Middle frontal gyrus (tissue), 1 donor: ENCODE data around the gene ADAMTS1.
"Not testable (repeated sequence)": the region's sequence is repeated elsewhere in the genome, so short reads cannot be mapped to it uniquely, and the experiment has no call there.

Experiments used
- DNase-seq: peaks from one replicate; pipeline ENCODE4 v3.0.0-alpha.2; 2015; ENCODE audit warnings: low spot score; ENCODE audit errors: extremely low spot score

Gene ADAMTS1

DNA sequence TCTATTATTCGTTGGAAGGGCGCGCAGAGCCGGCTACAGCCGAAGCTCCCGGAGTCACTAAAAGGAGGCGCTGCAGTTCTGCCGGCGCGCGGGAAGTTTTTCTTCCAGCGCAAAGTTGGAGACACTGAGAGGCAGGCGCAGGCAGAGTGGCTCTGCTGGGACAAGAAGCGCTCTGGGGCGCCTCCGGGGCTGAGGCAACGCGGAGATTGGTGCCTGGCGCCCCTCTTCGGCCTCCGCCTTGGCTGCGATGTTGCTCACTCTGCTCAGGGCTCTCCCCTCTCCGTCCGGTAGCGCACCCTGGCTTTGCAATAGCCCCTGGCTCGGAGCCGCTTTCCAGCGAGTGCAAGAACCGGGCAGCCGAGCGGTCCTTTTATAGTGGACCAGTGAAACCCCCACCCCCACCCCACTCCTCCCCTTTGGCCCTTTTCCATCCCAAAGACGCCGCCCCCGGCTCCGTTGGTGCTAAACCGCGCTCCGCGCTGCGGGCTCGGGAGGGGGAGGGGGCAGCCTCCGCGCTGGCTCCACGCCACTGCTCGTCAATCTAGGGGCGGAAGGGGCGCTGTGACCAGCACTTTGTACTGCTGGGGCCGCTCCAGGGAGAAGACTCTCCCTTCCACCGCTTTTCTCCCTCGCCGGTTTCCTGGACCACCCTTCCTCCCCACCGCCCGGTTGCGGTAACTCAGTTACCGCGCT is at the start of gene ADAMTS1:
Gene ADAMTS1 (minus strand): TSS at position 344 of the 693 bp plus-strand sequence. CDS start 455 bp downstream, outside the sequence.
- peak; percentile 82 for DNase-seq

DNA sequence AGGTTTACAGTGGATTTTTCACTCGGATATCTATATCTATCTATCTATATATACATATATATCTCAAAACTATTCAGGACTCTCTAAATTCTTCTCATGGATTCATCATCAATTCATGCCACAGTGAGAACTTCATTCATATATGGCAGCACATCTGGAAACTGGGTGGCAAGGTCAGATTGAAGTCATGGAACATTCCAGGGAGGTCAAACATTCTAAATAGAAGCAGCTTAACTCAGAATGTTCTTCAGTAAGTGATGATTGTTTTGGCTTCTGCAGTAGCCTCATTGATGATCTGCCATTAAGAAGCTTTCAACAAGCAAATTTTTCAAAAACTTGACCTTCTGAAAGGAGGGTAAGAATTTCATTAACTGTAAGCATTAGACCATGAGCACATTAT is 46.9 kb upstream of the ADAMTS1 start:
- DNase-seq, result no peak

DNA sequence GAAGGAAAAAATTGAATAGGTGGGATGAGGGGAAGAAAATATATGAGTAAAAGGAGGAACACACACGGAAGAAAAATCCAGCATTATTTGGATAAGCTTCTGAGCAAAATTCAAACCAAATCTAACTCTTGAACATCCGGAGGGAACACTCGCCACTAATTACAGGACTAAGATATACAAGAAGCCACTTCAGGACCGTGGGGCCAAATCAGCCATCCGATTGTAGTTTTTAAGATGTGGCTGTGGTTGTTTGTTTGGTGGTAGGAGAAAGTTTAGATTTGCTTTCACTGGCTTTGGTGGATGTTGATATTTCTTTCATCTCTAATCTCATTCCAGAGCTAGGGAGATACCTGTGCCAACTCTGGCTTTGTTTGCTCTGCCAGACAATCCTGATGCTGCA is 43.7 kb upstream of the ADAMTS1 start:
- no peak for DNase-seq

DNA sequence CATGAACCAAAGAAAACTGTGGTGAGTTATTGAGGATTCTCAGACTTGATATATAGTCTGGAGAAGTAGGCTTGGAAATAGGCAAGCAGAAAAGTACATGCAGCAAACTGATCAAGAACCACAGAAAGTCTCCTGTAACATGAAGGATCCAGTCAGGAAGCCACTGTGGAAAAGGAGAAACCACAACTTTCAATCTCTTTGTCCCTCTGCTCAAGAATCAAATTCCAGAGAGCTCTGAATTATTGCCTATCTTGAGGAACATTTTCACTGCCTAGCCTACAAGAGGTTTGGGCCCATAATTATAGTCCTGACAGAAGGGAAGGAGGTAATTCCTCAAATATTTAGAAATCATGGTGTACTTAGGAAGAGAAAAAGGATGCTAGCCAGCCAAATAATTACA is 43.0 kb upstream of the ADAMTS1 start:
- no peak for DNase-seq

DNA sequence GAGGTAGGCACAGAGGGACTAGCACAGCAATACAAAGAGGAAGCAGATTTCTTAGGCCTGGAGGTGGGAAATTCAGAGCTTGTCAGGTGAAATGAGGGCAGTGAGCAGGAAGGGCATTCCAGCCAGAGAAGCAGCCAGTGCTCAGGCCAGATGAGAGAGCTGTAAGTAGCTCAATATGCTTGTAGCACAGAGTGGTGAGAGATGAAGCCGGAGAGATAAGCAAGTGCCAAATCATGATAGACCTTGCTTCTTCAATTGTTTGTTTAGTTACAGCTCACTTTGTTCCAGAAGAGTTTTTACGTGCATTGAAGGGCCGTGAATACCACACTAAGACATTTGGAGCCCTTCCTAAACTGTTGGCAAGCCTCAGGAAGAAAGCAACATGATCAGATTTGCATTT is 42.0 kb upstream of the ADAMTS1 start:
- no peak for DNase-seq

DNA sequence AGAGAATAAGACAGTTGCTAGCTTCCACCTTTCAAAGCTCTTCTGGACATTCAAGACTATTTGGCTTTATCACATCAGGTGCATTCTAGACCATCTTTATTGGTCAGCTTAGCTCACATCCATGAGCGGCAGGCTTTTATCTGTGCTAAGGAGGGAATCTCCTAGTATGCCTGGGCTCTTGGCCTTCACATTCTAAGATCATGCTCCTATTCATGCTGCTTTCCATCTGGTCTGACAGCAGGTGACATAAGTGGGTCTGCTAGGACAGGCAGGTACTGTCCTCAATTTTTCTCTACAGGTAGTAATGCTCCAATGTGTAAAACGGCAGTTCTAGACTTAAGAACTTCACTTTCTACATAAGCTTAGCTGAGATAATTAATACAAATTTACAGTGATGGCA is 39.2 kb upstream of the ADAMTS1 start:
- no peak for DNase-seq

DNA sequence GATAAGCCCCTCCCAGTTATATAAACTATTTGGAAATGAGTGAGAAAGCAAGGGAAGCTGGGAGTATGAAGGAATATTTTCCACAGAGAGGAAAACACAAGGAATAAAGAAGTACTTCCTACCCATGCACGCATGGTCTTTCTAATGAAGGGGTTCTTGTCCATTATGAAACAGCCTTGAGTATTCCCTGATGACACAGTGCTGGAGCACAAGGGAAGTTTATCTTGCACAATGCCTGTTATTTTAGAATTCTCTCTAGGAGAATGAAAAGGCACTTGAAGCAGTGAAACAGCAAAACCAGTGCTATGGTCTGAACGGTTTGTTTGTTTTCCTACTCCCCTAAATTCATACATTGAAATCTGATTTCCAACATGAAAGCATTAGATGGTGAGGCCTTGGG is 38.6 kb upstream of the ADAMTS1 start:
- no peak for DNase-seq

DNA sequence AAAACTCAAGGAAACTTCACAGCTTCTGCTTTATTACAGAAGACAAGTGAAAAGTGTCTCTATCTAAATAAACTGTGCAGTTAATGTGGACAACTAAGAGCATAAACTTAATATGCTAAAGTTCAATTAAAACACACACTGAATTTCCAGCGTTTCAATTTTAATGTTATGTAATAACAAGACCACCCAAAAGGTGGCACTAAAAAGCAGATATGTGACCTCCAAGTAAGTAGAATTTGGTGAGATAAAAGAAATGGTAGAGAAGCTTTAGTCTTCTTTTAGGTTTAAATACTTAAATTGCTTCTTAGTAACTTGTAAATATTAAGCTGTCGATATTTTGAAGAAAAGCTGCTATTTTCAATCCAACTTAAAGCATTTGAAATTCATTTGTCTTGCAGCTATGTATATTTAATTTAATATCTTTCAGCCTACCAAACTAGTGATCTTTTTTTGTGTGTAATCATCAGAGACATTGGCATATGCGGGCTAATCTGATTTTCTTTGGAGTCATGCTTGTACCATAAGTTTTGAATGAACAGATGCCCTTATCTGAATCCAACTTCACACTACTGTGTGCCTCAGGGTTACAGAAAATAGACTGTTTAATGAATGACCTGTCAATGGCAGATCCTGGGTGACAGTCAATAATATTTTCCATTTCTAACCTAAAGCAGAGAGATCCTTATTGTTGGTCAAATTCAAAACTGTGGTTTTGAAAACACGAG is 36.5 kb upstream of the ADAMTS1 start:
- no peak for DNase-seq

DNA sequence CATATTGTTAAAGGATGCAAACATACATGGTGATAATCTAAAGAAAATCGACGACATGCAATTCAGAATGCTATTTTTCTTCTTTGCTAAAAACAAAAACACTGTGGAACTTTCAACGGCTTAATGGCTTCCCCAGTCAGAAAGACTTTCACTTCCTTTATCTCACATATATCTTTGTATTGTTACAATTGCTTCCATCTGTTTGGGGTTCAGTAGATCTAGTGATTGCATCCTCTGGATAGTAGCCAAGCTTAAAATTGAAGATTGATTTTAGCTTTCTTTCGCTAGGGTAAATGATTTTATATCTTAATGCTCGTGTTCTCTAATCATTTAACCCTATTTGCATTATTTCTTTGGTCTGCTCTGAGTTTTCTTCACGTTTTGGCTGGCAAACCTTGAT is 31.8 kb upstream of the ADAMTS1 start:
- DNase-seq, result no peak

DNA sequence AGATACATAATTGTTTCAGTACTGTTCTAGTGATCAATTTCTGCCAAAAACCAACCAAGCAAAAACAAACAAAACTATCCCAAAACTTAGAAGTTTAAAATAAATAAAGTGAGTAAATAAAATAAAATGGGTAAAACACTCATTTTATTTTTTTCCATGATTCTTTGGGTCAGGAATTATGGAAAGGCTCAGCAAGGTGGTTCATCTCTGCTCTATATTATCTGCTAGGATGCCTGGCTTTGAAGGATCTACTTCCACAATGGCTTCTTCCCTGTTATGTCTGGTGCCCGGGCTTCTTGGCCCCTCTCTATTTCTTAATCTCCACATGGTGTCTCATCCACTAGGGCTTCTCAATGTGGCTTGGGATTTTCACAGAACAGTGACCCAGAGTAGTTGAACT is 29.1 kb upstream of the ADAMTS1 start:
- no peak for DNase-seq

DNA sequence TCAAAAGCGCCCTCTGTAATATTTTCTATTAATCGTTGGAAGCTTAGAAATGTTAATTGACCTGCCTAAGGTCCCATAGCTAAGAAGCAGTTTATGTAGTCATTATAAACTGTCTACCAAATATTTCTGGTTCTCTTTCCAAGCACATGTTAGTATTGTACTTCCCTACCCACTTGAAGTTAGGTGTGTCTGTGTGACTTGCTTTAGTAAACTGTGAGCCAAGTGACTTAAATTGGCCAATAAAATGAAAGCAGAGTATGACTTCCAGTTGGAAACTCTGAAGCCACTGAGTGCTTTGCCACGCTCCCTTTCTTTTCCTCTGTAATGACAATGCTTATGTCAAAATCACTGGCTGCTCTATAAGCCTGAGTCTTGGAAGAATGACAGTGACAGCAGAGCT is 20.6 kb upstream of the ADAMTS1 start:
- no peak for DNase-seq

DNA sequence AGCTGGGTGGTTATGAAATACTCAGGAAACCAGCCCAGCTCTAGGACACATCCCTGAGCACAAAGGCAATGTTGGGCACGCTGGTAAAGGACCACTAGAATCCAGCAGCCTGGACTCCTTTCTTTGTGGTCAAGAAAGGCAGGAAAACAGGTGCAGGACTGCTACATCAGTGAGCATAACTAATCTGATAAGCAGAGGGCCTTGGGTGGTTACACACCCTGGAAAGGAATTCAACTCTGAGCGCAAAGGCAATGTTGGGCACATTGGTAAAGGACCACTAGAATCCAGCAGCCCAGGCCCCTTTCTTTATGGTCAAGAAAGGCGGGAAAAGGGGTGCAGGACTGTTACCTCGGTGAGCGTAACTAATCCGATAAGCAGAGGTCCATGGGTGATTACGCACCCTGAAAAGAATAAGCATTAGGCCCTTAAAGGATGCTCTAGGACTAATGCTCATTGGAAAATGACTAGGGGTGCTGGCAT is 11.7 kb upstream of the ADAMTS1 start:
- DNase-seq, result not testable (repeated sequence)

DNA sequence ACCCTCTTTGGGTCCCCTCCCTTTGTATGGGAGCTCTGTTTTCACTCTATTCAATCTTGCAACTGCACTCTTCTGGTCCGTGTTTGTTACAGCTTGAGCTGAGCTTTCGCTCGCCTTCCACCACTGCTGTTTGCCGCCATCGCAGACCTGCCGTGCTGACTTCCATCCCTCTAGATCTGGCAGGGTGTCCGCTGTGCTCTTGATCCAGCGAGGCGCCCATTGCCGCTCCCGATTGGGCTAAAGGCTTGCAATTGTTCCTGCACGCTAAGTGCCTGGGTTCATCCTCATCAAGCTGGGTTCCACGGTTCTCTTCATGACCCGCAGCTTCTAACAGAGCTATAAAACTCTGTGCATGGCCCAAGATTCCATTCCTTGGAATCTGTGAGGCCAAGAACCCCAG is 9.5 kb upstream of the ADAMTS1 start:
- not testable (repeated sequence) for DNase-seq

DNA sequence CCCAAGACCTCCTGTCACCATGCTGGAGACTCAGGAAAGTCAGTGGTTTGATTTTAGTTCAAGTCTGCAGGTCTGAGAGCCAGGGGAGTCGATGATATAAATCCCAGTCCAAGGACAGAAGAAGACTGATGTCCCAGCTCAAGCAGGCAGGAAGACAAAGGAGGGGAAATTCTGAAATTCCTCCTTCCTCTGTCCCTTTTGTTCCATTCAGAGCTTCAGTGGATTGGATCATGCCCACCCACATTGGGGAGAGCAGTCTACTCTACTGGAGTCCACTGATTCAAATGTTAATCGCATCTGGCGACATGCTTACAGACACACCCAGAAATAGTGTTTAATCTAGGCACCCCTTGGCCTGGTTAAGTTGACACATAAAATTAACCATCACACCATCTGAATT is 7.2 kb upstream of the ADAMTS1 start:
- no peak for DNase-seq

DNA sequence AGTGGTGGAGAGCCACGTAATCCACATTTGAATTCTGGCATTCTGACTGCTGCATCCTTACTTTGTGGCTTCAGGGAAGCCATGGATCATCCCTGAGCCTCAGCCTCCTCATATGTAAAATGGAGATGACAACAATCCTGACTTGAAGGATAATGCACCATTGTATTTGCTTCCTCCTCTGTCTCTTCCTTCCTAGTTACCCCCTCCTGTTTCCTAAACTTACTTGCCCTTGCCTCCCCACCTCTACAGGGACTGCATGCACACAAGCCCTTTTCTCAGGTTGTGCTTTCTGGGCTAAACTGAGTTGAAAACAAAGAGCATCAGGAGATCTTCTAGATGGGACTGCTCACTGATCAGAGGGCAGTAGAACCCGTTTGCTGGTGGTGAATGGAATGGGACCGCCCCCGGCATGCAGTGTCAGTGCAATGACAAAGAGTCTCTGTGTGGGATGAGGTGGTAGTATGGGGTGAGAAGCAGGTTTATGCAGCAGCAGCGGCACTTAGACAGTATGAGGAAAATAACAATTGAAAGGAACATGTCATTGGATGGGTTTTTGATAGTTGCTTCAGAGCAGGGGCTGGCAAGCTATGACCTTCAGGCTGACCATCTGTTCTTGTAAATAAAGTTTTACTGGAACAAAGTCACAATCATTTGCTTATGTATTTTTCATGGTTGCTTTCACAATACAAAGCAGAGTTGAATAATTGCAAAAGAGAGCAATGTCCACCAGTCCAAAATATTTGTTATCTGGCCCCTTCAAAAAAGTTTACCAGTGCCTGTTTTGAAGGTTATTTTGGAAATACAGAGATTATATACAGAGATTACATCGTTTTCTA is 6.1 kb upstream of the ADAMTS1 start:
- DNase-seq, result no peak

DNA sequence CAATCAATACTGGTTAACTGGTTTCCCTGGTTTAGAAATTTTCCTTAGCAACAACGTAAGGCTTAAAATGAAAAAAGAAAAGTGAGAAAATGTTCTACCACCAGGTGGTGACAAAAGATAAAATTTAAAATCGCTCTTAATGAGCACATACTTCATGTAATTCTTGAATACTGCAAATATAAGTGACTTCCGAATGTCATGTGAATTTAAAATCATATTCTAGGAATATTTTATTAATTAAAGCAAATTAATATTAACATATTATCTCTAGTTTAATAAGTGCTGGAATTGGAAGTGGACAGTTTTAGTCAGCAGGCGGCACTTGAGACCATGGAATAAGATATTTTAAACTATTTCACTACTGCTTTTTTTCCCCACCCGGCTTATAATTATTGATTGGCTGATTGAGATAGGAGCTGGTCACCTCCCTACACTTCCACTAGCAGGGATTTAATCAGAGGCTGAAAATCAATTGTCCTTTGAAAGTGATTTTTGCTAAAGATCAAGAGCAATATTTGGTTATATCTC is 5.0 kb upstream of the ADAMTS1 start:
- peak; percentile 47 for DNase-seq

DNA sequence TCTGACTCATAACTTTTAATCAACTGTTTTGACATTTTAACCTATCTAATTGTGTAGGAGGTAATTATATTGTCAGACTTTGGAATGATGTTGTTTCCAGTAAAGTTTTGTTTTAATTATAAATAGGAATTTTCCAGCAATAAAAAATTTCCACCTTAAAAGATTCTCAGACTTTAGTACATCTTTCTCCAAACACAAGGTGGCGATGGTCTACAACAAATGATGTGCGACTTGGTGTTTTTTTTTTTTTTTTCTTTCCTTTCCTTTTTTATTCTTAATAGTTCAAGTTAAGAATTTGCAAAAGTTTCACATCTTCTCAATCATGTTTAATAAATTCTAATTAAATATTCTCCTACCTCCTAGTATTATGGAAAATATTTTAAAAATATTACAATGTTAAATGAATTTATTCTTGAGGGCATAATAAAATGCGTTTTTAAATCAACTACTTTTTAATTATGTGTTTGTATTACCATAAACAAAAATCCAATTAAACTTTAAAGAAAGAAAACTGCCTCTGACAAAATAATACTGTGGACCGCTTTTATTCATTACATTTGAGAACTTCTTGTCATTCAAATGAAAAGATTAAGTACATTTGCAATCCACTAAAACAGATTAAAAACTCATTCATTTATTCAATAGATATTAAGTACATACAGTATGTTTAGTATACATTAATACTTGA is 4.4 kb upstream of the ADAMTS1 start:
- DNase-seq, result no peak

DNA sequence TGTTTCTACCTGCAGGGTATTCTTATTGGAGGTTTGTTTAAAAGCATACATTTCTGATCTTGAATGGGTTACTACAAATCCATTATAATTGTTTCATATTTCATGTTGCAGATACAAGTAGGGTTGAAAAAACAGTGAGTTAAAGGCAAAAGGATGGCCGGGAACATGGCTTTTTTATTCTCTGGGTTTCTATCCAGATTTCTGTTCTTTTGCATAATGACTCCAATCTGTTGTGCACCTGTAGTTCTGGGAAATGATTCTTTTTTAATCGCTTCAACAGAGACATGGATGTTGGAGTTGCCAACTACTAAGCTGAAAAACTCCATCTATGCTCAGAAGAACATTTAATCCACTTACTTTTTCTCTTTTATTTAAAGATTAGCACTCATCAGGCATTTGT is 2.7 kb upstream of the ADAMTS1 start:
- no peak for DNase-seq

DNA sequence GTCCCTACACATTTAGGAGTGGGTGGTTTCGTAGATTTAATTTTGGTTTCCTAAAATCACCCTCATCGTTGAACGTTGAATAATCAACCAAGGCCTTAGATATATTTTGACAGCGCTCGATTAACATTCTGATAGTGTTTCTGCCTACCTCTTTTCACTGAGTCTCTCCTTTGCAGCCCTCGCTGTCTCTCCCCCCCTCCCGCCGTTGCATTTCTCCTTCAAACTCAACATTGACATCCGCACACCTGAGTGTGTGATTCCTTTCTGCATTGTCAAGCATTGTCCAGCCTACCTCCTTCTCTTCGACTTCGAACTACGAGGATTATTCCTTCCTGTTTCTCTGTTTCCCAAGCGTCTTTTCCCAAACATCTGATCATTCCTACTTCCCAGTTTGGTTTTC is 1.8 kb upstream of the ADAMTS1 start:
- DNase-seq, result no peak

DNA sequence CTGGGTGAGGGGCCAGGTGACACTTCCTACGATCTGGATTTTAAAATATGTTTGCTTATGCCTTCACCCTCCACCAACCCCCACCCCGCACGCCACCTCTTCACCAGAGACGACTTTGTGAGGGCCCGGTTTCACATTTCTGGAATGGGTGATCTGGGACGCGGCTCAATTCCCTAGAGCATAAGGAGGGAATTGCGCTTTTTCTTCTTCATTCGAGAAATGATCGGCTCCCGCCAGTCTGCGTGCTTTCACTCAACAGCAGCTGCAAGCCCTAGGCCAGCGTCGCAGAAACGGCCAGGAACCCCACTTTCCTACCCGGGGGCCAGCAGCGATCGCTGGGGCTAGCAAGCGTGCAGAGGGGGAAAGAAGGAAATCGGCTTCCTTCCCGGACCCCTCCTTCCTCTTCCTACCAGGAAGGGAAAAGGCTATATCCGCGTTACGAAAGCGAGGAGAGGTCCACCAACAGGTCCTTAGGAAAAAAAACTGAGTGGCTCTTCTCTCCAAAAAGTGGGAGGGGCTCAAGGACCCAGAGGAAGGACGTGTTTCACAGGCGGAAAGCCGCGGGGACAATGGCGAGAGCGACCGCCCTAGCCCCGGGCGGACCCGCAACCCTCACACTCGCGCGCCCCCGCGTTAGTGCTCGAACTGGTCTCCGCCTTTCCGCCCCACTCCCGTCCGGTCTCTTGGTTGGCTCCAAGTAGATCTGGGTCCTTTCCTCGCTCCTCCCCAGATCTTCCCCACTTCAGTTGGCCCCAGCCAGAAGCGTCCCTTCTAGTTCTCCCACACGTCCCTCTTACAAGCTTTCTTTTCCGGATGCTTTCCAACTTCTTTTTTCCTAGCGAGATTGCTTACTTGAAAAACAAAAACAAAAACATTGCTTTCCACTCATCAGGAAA is 1.1 kb upstream of the ADAMTS1 start:
- DNase-seq, result peak; percentile 53
